NCI-H226 (cell line): ENCODE results near the gene MGAT5.
A peak's percentile ranks its signal among the peaks of the same experiment; 100 is the strongest.

Source experiments
- DNase-seq: peaks from one replicate; pipeline ENCODE4 v3.0.0-alpha.2; 2015

Gene MGAT5

GRCh38 chr2:134253804-134254203 lies at the start of gene MGAT5:
MGAT5 (plus strand) TSS chr2:134254072; CDS start chr2:134254404, 332 bp downstream.
- DNase-seq, result no peak

- DNase-seq, result no peak
Observed at GRCh38 chr2:134205087-134205486, 48.8 kb upstream of the MGAT5 start.

- DNase-seq, result no peak
Observed at GRCh38 chr2:134206031-134206430, 47.8 kb upstream of the MGAT5 start.

- DNase-seq, result no peak
Observed at GRCh38 chr2:134206573-134206972, 47.3 kb upstream of the MGAT5 start.

- DNase-seq, result peak; percentile 19
Observed at GRCh38 chr2:134207589-134208209, 46.2 kb upstream of the MGAT5 start.

GRCh38 chr2:134208825-134209224 lies 45.0 kb upstream of the MGAT5 start:
- no peak for DNase-seq

GRCh38 chr2:134212746-134213145 lies 41.1 kb upstream of the MGAT5 start:
- no peak for DNase-seq

GRCh38 chr2:134216152-134216829 lies 37.6 kb upstream of the MGAT5 start:
- DNase-seq, result no peak

GRCh38 chr2:134217351-134217750 lies 36.5 kb upstream of the MGAT5 start:
- no peak for DNase-seq

GRCh38 chr2:134217924-134218323 lies 35.9 kb upstream of the MGAT5 start:
- DNase-seq, result no peak

- no peak for DNase-seq
Observed at GRCh38 chr2:134218414-134218813, 35.5 kb upstream of the MGAT5 start.

- DNase-seq, result no peak
Observed at GRCh38 chr2:134218930-134219658, 34.8 kb upstream of the MGAT5 start.

- DNase-seq, result no peak
Observed at GRCh38 chr2:134220344-134220974, 33.4 kb upstream of the MGAT5 start.

GRCh38 chr2:134224005-134224404 lies 29.9 kb upstream of the MGAT5 start:
- no peak for DNase-seq

GRCh38 chr2:134225173-134225572 lies 28.7 kb upstream of the MGAT5 start:
- DNase-seq, result no peak

GRCh38 chr2:134225841-134226240 lies 28.0 kb upstream of the MGAT5 start:
- DNase-seq, result no peak

- no peak for DNase-seq
Observed at GRCh38 chr2:134226601-134227000, 27.3 kb upstream of the MGAT5 start.

GRCh38 chr2:134227666-134228065 lies 26.2 kb upstream of the MGAT5 start:
- no peak for DNase-seq

- DNase-seq, result no peak
Observed at GRCh38 chr2:134228493-134228903, 25.4 kb upstream of the MGAT5 start.

GRCh38 chr2:134229540-134229939 lies 24.3 kb upstream of the MGAT5 start:
- DNase-seq, result no peak

GRCh38 chr2:134230885-134231284 lies 23.0 kb upstream of the MGAT5 start:
- no peak for DNase-seq

GRCh38 chr2:134231301-134231964 lies 22.4 kb upstream of the MGAT5 start:
- DNase-seq, result peak; percentile 32

- peak; percentile 76 for DNase-seq
Observed at GRCh38 chr2:134231965-134232340, 21.9 kb upstream of the MGAT5 start.
